Lung (tissue), 12 donors: Measurements from ENCODE around the gene IQUB. TPM values are rescaled to one million over a fixed set of nuclear protein-coding genes. Genes with fewer than 3 reads are reported as not detected.

ENCODE experiments used
- ATAC-seq: fragments of 200-7000 bp; cut with Tn5 transposase; one replicate; pipeline ENCODE4 v1.9.1; 2020; ENCODE audit warnings: moderate number of reproducible peaks; ENCODE audit not compliant: insufficient read depth, low FRiP score
- DNase-seq, 3 donors: peaks; one replicate each; pipeline ENCODE4 v3.0.0-alpha.2; 2013 to 2017
- H3K27ac ChIP-seq, 2 donors: one replicate each; pipeline ENCODE4 v1.5.1; 2013; ENCODE audit warnings: mild to moderate bottlenecking in 2 of 2, moderate library complexity in 2 of 2, control low read depth in 1 of 2, inconsistent platforms in 1 of 2, low read depth in 1 of 2, low read length in 1 of 2
- H3K27me3 ChIP-seq, 3 donors: one replicate each; pipeline ENCODE4 v1.5.1; 2013; ENCODE audit warnings: low read length in 2 of 3; ENCODE audit not compliant: control insufficient read depth in 3 of 3, insufficient read depth in 3 of 3
- H3K36me3 ChIP-seq, 4 donors: one replicate each; pipeline ENCODE4 v1.5.1; 2013; ENCODE audit warnings: low read length in 4 of 4, mild to moderate bottlenecking in 1 of 4, moderate library complexity in 1 of 4; ENCODE audit not compliant: control insufficient read depth in 4 of 4, insufficient read depth in 4 of 4
- H3K4me1 ChIP-seq, 5 donors: one replicate each; pipeline ENCODE4 v1.5.1; 2013; ENCODE audit warnings: low read length in 5 of 5, mild to moderate bottlenecking in 2 of 5, moderate library complexity in 1 of 5; ENCODE audit not compliant: control insufficient read depth in 5 of 5, insufficient read depth in 5 of 5
- H3K4me3 ChIP-seq: one replicate; pipeline ENCODE4 v1.5.1; 2013; ENCODE audit warnings: mild to moderate bottlenecking, control low read depth, moderate library complexity
- H3K9ac ChIP-seq, 2 donors: one replicate each; pipeline ENCODE4 v1.5.1; 2013; ENCODE audit warnings: low read length in 2 of 2, control low read depth in 1 of 2; ENCODE audit not compliant: insufficient read depth in 1 of 2
- H3K9me3 ChIP-seq, 4 donors: one replicate each; pipeline ENCODE4 v1.5.1; 2013; ENCODE audit warnings: low read length in 3 of 4, mild to moderate bottlenecking in 1 of 4, moderate library complexity in 1 of 4; ENCODE audit not compliant: control insufficient read depth in 4 of 4, insufficient read depth in 3 of 4
- WGBS, 2 donors: extraction: QIAGEN DNeasy Blood & Tissue Kit; methylation state at CpG; one replicate each; pipeline ENCODE4 v1.1.7; 2013; 5-methylcytosine and 5-hydroxymethylcytosine counted together
- polyA plus RNA-seq, 2 donors: library from polyadenylated mRNA; stranded (reverse); fragments of 200-250 nt; gene quantifications; one replicate each; pipeline ENCODE4 v1.2.1, GENCODE V29; 2013
- total RNA-seq, 2 donors: library from RNA; depleted of rRNA in 1 of 2; stranded (reverse); fragments of >200 nt in 1 of 2; gene quantifications; one replicate each; pipeline ENCODE4 v1.2.1, GENCODE V29; 2014 to 2021
- TF ChIP-seq, protein P1 (sequence below): IDR thresholded peaks from 2 replicates; pipeline ENCODE4 v1.5.1; 2012; ENCODE audit warnings: mild to moderate bottlenecking; ENCODE audit errors: control extremely low read depth, extremely low read depth
- donor health status: control.
- donor health status: control.
- donor health status: Bipolar disorder and iron deficiency.
- donor health status: healthy.
- donor health status: DM: yes; HTN: yes; CAD: no.

The IQUB gene
- total and polyA plus RNA-seq, 4 donors: 1.0 to 17.4 (median 3.2) TPM

DNA sequence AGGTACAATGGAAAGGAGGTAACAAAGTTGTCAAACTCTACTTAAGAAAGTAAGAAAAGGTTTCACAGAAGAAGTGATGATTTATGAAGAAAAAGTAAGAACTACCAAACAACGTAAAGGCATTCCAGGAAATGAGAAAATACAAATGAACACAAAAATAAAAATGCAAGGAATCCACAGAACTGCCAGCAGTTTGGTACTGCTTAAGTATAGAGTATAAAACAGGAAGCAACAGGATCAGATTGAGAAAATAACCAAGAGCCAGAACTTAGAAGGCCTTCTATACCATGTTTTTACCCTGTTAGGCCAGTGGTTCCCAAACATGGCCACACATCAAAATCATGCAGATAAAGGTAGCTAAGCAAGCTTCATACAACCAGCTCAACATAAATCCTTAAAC, 14.0 kb upstream of the IQUB start:
- TF ChIP-seq, protein P1, sequence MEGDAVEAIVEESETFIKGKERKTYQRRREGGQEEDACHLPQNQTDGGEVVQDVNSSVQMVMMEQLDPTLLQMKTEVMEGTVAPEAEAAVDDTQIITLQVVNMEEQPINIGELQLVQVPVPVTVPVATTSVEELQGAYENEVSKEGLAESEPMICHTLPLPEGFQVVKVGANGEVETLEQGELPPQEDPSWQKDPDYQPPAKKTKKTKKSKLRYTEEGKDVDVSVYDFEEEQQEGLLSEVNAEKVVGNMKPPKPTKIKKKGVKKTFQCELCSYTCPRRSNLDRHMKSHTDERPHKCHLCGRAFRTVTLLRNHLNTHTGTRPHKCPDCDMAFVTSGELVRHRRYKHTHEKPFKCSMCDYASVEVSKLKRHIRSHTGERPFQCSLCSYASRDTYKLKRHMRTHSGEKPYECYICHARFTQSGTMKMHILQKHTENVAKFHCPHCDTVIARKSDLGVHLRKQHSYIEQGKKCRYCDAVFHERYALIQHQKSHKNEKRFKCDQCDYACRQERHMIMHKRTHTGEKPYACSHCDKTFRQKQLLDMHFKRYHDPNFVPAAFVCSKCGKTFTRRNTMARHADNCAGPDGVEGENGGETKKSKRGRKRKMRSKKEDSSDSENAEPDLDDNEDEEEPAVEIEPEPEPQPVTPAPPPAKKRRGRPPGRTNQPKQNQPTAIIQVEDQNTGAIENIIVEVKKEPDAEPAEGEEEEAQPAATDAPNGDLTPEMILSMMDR: no peak
- Histone ChIP-seq H3K27ac (no peak overlapping the region), H3K4me3 (no peak overlapping the region), H3K27me3 (no peaks in the 10 kb centered on the region), H3K4me1 (peaks cover 0 to 2% (median 0%) of the 10 kb centered on the region in 5 donors), H3K36me3 (peaks cover 0 to 5% (median 5%) of the 10 kb centered on the region in 4 donors), H3K9me3 (no peaks in the 10 kb centered on the region), H3K9ac (no peak overlapping the region)
- DNase-seq: no peak
- no peak for ATAC-seq
- 91 to 96% methylated on average over 1 of the region's 1 CpG for WGBS, 2 donors

DNA sequence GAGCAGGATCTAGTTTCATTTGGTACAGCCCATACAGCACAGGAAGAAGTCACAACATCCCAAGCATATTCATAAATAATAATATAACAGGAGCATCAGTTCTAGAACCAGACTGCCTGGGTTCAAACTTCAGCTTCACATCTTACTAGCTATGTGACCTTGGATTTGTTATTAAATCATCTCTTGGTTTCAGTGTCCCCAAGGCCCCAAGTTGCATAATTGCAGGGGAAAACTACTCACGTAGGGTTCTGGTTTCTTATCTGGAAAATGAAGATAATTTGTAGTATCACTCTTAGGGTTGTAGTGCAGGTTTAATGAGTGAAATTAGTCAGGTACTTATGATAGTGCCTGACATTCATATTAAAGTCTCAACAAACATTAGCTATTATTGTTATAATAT, 5.5 kb upstream of the IQUB start:
- Histone ChIP-seq H3K27ac (no peak overlapping the region), H3K9me3 (no peaks in the 10 kb centered on the region), H3K4me3 (no peak overlapping the region), H3K4me1 (peaks cover 0 to 6% (median 0%) of the 10 kb centered on the region in 5 donors), H3K9ac (no peak overlapping the region), H3K27me3 (no peaks in the 10 kb centered on the region), H3K36me3 (peaks cover 0 to 5% (median 0%) of the 10 kb centered on the region in 4 donors)
- ATAC-seq: no peak
- 47 to 60% methylated on average over 1 of the region's 1 CpG for WGBS, 2 donors
- TF ChIP-seq, protein P1: no peak
- no peak for DNase-seq

DNA sequence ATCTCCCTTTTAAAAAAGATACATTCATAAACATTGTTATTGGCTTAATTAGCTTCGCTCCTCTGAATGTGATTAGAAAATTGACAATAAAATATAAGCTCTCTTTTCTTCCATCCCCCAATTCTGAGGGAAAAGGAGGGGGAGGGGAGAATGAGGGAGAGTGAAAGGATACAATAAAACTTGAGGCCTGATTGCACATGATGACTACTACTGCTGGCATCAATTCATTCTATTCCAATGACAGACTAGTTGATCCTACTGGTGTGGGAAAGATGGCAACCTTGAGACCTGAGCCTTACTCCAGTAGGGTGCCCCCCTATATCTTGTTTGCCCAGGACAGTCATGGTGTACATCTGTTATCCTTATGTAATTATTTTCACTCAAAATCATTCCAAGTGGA, 4.5 kb upstream of the IQUB start:
- Histone ChIP-seq H3K9me3 (no peaks in the 10 kb centered on the region), H3K27me3 (peaks cover 0 to 2% (median 0%) of the 10 kb centered on the region in 3 donors), H3K4me3 (no peak overlapping the region), H3K9ac (no peak overlapping the region), H3K27ac (no peak overlapping the region), H3K36me3 (peaks cover 0 to 5% (median 0%) of the 10 kb centered on the region in 4 donors), H3K4me1 (peaks cover 0 to 6% (median 2%) of the 10 kb centered on the region in 5 donors)
- DNase-seq (no peak), ATAC-seq (no peak)
- TF ChIP-seq, protein P1: no peak
- 88 to 98% methylated on average over 1 of the region's 1 CpG for WGBS, 2 donors

DNA sequence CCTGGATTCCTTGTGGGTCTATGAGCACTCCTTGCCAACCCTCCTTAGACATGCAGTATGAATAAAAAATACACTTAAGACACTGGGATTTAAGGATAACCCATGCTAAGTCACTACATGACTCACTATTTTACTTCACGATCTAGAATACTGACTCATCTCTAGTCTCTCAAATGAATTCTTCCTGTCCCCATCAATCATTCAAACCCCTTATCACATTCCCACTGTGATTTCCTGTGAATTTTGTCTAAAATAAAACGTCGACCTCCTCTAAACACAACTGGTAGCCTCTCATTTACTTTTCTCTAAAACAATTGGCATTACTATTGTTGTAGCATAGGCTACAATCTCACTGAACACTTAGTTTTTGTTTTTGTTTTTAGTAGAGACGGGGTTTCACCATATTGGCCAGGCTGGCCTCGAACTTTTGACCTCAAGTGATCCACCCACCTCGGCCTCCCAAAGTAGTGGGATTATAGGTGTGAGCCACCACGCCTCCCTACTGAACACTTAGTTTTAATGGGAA, 3.9 kb upstream of the IQUB start:
- Histone ChIP-seq H3K27ac (peak overlapping the region in 1 of 2 donors; percentile 9), H3K36me3 (peaks cover 0 to 3% (median 0%) of the 10 kb centered on the region in 4 donors), H3K9me3 (no peaks in the 10 kb centered on the region), H3K9ac (no peak overlapping the region), H3K27me3 (peaks cover 0 to 3% (median 0%) of the 10 kb centered on the region in 3 donors), H3K4me1 (peaks cover 0 to 6% (median 3%) of the 10 kb centered on the region in 5 donors), H3K4me3 (no peak overlapping the region)
- 57 to 58% methylated on average over 7 of the region's 7 CpGs for WGBS, 2 donors
- TF ChIP-seq, protein P1: no peak
- no peak for ATAC-seq
- DNase-seq: no peak
